CD14-positive monocyte (primary cell): ENCODE measurements around the gene IRF4. TPM values are rescaled to one million over a fixed set of nuclear protein-coding genes. Genes with fewer than 3 reads are reported as not detected.

ENCODE experiments used
- DNase-seq, 3 donors: peaks; one replicate each; pipeline ENCODE4 v3.0.0-alpha.2; 2011 to 2022
- H2AFZ ChIP-seq: 2 replicates; pipeline ENCODE4 v1.6.0; 2012; ENCODE audit warnings: mild to moderate bottlenecking, low read depth, low read length, inconsistent platforms; ENCODE audit not compliant: insufficient read depth, poor library complexity, severe bottlenecking
- H3K27ac ChIP-seq, 2 donors: 1 replicate in 1 of 2; 2 replicates in 1 of 2; pipeline ENCODE4 v1.5.1; 2012 to 2013; ENCODE audit warnings: low read length in 2 of 2, control low read depth in 1 of 2, inconsistent platforms in 1 of 2, low read depth in 1 of 2, mild to moderate bottlenecking in 1 of 2
- H3K27me3 ChIP-seq, 2 donors: one replicate each; pipeline versions ENCODE4 v1.6.0 to v1.6.1; 2011 to 2013; ENCODE audit warnings: low read length in 2 of 2; ENCODE audit not compliant: control insufficient read depth in 2 of 2, insufficient read depth in 2 of 2
- H3K36me3 ChIP-seq, 2 donors: replicated peaks in 1 of 2; 1 replicate in 1 of 2; 2 replicates in 1 of 2; pipeline versions ENCODE4 v1.5.1 to v1.6.1; 2012 to 2013; ENCODE audit warnings: low read length in 2 of 2, control low read depth in 1 of 2, inconsistent platforms in 1 of 2, mild to moderate bottlenecking in 1 of 2; ENCODE audit not compliant: insufficient read depth in 2 of 2, control insufficient read depth in 1 of 2
- H3K4me1 ChIP-seq, 2 donors: 1 replicate in 1 of 2; 2 replicates in 1 of 2; pipeline versions ENCODE4 v1.5.1 to v1.6.1; 2012 to 2013; ENCODE audit warnings: low read length in 2 of 2, control low read depth in 1 of 2, inconsistent platforms in 1 of 2, mild to moderate bottlenecking in 1 of 2, moderate library complexity in 1 of 2; ENCODE audit not compliant: insufficient read depth in 2 of 2, control insufficient read depth in 1 of 2
- H3K4me2 ChIP-seq: replicated peaks from 2 replicates; pipeline ENCODE3; 2012; ENCODE audit warnings: low read length, moderate library complexity, mild to moderate bottlenecking; ENCODE audit not compliant: poor library complexity, severe bottlenecking; ENCODE audit errors: extremely low read depth
- H3K4me3 ChIP-seq, 3 experiments: fragments of 200-600 bp in 1 of 3; sonication (generic) in 1 of 3; replicated peaks in 1 of 3; 1 replicate in 2 of 3; 2 replicates in 1 of 3; pipeline ENCODE4 v1.5.1; 2011 to 2013; ENCODE audit warnings: low read length in 3 of 3, mild to moderate bottlenecking in 3 of 3, control low read depth in 2 of 3, low read depth in 2 of 3, inconsistent platforms in 1 of 3, moderate library complexity in 1 of 3
- H3K79me2 ChIP-seq: 2 replicates; pipeline ENCODE4 v1.6.0; 2012; ENCODE audit warnings: mild to moderate bottlenecking, control low read depth, inconsistent platforms, low read length, moderate library complexity; ENCODE audit not compliant: insufficient read depth
- H3K9ac ChIP-seq: 2 replicates; pipeline ENCODE4 v1.6.0; 2017; ENCODE audit warnings: low read length, mild to moderate bottlenecking; ENCODE audit not compliant: insufficient read depth, poor library complexity, severe bottlenecking
- H3K9me3 ChIP-seq, 2 donors: replicated peaks in 1 of 2; 1 replicate in 1 of 2; 2 replicates in 1 of 2; pipeline versions ENCODE4 v1.5.1 to v1.6.1; 2012 to 2013; ENCODE audit warnings: low read length in 2 of 2, control low read depth in 1 of 2; ENCODE audit not compliant: control insufficient read depth in 1 of 2, insufficient read depth in 1 of 2
- H4K20me1 ChIP-seq: 2 replicates; pipeline ENCODE4 v1.6.0; 2012; ENCODE audit warnings: mild to moderate bottlenecking, low read length, control low read depth, moderate library complexity; ENCODE audit not compliant: insufficient read depth
- H3K27ac Mint-ChIP-seq, 7 donors: one replicate each; pipeline ENCODE4 v1.8.0; 2020; ENCODE audit warnings: mild to moderate bottlenecking in 7 of 7, mixed read lengths in 7 of 7, moderate library complexity in 6 of 7, inconsistent platforms in 2 of 7
- H3K27me3 Mint-ChIP-seq, 3 donors: one replicate each; pipeline ENCODE4 v1.8.0; 2021 to 2022; ENCODE audit warnings: low read depth in 3 of 3, mild to moderate bottlenecking in 3 of 3, mixed read lengths in 3 of 3, moderate library complexity in 3 of 3, inconsistent platforms in 1 of 3
- H3K36me3 Mint-ChIP-seq, 2 donors: one replicate each; pipeline ENCODE4 v1.8.0; 2020; ENCODE audit warnings: mixed read lengths in 2 of 2, inconsistent platforms in 1 of 2, mild to moderate bottlenecking in 1 of 2
- H3K4me1 Mint-ChIP-seq: one replicate; pipeline ENCODE4 v1.8.0; 2020; ENCODE audit warnings: mild to moderate bottlenecking, mixed read lengths
- H3K4me3 Mint-ChIP-seq, 2 donors: one replicate each; pipeline ENCODE4 v1.8.0; 2020; ENCODE audit warnings: mild to moderate bottlenecking in 2 of 2, mixed read lengths in 2 of 2, moderate library complexity in 1 of 2
- H3K9me3 Mint-ChIP-seq, 7 donors: one replicate each; pipeline ENCODE4 v1.8.0; 2020 to 2022; ENCODE audit warnings: mixed read lengths in 7 of 7, mild to moderate bottlenecking in 6 of 7, moderate library complexity in 6 of 7, inconsistent platforms in 2 of 7
- CTCF ChIP-seq: fragments of 200-600 bp; IDR thresholded peaks from one replicate; pipeline ENCODE4 v1.8.0; 2022; ENCODE audit warnings: antibody characterized with exemption, mild to moderate bottlenecking
- WGBS: methylation state at CpG from one replicate; pipeline ENCODE4 v1.1.5; 2013; ENCODE audit warnings: missing lambda C conversion rate; ENCODE audit not compliant: insufficient coverage; 5-methylcytosine and 5-hydroxymethylcytosine counted together
- intact Hi-C, 2 donors: fragments of 100-400 bp; cut with micrococcal nuclease; formaldehyde crosslinking; loops; one replicate each; pipeline versions ENCODE4 v1.15.0 to v1.15.1; 2023
- polyA plus RNA-seq, 3 donors: library from polyadenylated mRNA; depleted of rRNA in 1 of 3; unstranded in 2 of 3; stranded (reverse) in 1 of 3; fragments of 300-500 nt in 2 of 3; fragments of >200 nt in 1 of 3; fragmentation: Illumina TruSeq in 2 of 3; gene quantifications; 1 replicate in 2 of 3; 2 replicates in 1 of 3; pipeline ENCODE4 v1.2.3, GENCODE V29; 2012 to 2021

Gene IRF4
- polyA plus RNA-seq, 3 donors: 3.0 to 13.6 (median 6.4) TPM

GRCh38 chr6:429515-430121, 38.1 kb downstream of the IRF4 start:
- 59% methylated on average over 2 of the region's 4 CpGs for WGBS
- no peaks in the 10 kb centered on the region for H3K36me3 Mint-ChIP-seq
- Histone ChIP-seq H3K36me3 (no peaks in the 10 kb centered on the region), H3K4me3 (no peak overlapping the region), H3K9me3 (peaks cover 0 to 8% of the 10 kb centered on the region in 2 donors), H3K4me1 (peaks cover 0 to 2% of the 10 kb centered on the region in 2 donors), H3K4me2 (no peak overlapping the region), H3K27me3 (no peaks in the 10 kb centered on the region), H3K9ac (no peak overlapping the region), H4K20me1 (no peaks in the 10 kb centered on the region), H3K79me2 (no peaks in the 10 kb centered on the region), H2AFZ (no peak overlapping the region), H3K27ac (no peak overlapping the region)
- no peak for TF ChIP-seq CTCF
- no peak overlapping the region for H3K4me3 Mint-ChIP-seq
- DNase-seq: no peak
- intact Hi-C loops: no loop called here
- peaks cover 1 to 9% (median 7%) of the 10 kb centered on the region in 3 donors for H3K27me3 Mint-ChIP-seq
- H3K27ac Mint-ChIP-seq: no peak overlapping the region
- peaks cover 0 to 12% (median 9%) of the 10 kb centered on the region in 7 donors for H3K9me3 Mint-ChIP-seq
- peaks cover 1% of the 10 kb centered on the region for H3K4me1 Mint-ChIP-seq

- DNase-seq: no peak
- Mint-ChIP-seq H3K27me3 (peaks cover 1 to 13% (median 7%) of the 10 kb centered on the region in 3 donors), H3K36me3 (no peaks in the 10 kb centered on the region), H3K4me1 (peaks cover 4% of the 10 kb centered on the region), H3K9me3 (peaks cover 0 to 3% (median 0%) of the 10 kb centered on the region in 7 donors), H3K4me3 (no peak overlapping the region), H3K27ac (no peak overlapping the region)
- Histone ChIP-seq H3K9ac (no peak overlapping the region), H3K4me2 (no peak overlapping the region), H3K4me3 (no peak overlapping the region), H3K79me2 (no peaks in the 10 kb centered on the region), H3K4me1 (peaks cover 0 to 5% of the 10 kb centered on the region in 2 donors), H4K20me1 (no peaks in the 10 kb centered on the region), H3K27ac (no peak overlapping the region), H2AFZ (no peak overlapping the region), H3K27me3 (no peaks in the 10 kb centered on the region), H3K9me3 (no peaks in the 10 kb centered on the region), H3K36me3 (no peaks in the 10 kb centered on the region)
- no peak for TF ChIP-seq CTCF
- WGBS: 92% methylated on average over 5 of the region's 10 CpGs
- intact Hi-C loops: no loop called here
Observed at GRCh38 chr6:431504-431903, 40.0 kb downstream of the IRF4 start.
